NCI-H2029 (cell line): ENCODE measurements around the gene ROR2.
"Not testable (repeated sequence)": the region's sequence is repeated elsewhere in the genome, so short reads cannot be mapped to it uniquely, and the experiment has no call there.

Experiments used
- DNase-seq: peaks from one replicate; lab custom pipeline; 2025; lab: John Stamatoyannopoulos, UW

Gene ROR2

GRCh38 chr9:91798273-91799112, 151.5 kb downstream of the ROR2 start:
- not testable (repeated sequence) for DNase-seq

GRCh38 chr9:91797517-91797916, 152.5 kb downstream of the ROR2 start:
- not testable (repeated sequence) for DNase-seq

GRCh38 chr9:91796516-91796915, 153.5 kb downstream of the ROR2 start:
- DNase-seq: not testable (repeated sequence)

DNA sequence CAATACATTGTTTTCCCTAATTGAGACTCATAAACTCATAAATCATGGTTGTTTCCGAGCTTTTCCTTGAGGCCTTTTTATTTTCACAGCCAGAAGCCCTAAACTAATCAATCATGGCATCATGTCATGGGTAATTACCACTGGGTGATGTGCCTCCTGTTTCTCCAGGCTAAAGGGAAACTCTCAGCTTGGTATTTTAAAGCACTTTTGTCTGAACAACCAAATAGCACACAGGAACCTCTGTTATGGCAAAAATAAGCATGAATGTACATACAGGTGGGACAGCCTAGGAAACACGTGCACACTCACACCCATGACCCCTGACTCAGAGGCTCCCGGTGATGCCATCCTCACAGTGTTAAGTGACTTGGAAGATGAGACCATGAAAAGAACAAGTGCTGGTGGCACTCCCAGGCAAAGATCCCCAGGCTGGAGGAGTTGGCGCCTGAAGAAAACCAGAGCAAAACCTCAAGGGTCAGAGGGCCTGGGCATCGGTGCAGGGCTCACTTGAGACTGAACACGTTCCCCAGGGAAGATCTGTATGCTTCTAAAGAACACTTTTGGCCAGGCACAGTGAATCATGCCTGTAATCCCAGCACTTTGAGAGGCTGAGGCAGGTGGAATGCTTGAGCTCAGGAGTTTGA, 154.3 kb downstream of the ROR2 start:
- DNase-seq: no peak

DNA sequence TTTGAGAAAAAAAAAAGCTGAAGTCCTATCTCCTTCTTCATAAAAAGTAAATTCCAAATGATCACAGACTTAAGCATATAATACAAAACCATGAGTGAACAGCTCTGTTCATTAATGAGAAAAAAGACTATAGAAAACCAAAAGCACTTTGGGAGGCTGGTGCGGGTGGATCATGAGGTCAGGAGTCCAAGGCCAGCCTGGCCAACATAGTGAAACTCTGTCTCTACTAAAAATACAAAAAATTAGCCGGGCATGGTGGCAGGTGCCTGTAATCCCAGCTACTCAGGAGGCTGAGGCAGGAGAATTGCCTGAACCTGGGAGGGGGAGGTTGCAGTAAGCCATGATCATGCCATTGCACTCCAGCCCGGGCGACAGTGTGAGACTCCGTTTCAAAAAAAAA, 156.7 kb downstream of the ROR2 start:
- not testable (repeated sequence) for DNase-seq

DNA sequence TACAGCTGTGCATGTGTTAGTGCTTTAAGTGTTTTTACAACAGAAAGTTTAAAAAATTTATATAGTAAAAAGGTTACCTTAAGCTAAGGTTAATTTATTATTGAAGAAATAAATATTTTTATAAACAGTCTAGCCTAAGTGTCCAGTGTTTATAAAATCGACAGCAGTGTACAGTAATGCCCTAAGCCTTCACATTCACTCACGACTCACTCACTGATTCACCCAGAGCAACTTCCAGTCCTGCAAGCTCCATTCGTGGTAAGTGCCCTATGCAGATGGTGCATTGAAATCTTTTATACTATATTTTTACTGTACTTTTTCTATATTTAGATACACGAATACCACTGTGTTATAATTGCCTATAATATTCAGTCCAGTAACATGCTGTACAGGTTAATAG, 159.1 kb downstream of the ROR2 start:
- DNase-seq: no peak

GRCh38 chr9:91789941-91790340, 160.1 kb downstream of the ROR2 start:
- no peak for DNase-seq

DNA sequence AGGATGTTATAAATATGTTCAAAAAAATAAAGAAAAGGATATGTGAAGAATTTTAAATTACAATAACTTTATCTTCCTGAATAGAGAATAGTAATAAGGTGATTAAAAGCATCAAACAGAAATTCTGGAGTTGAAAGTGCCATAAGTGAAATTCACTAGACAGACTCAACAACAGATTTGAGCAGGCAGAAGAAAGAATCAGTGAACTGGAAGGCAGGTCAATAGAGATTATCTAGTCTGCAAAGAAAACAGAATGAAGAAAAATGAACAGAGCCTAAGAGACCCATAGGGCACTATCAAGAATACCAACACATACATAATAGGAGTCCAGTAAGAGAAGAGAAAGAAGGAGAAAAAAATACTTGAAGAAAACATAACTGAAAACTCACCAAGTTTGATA, 162.1 kb downstream of the ROR2 start:
- no peak for DNase-seq

- DNase-seq: no peak
Measured at GRCh38 chr9:91786132-91786896, 163.7 kb downstream of the ROR2 start.

DNA sequence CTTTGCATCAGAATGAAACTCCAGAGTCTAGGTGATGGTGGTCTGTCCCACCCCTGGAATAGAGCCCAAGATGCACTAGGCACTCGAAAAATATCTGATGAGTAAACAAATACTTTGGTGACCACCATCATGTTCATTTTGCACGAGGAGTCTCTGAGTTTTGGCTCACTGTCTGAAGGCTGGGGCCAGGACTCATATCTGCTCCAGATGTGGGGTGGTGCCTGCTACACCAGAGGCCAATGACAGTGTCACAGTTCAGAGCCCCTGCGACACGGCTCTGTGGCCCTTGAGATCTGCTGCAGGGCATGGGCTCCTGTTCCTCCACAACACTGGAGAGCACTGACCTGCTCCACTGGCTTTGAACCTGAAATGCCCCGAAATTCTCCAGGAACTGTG, 164.6 kb downstream of the ROR2 start:
- DNase-seq: no peak

DNA sequence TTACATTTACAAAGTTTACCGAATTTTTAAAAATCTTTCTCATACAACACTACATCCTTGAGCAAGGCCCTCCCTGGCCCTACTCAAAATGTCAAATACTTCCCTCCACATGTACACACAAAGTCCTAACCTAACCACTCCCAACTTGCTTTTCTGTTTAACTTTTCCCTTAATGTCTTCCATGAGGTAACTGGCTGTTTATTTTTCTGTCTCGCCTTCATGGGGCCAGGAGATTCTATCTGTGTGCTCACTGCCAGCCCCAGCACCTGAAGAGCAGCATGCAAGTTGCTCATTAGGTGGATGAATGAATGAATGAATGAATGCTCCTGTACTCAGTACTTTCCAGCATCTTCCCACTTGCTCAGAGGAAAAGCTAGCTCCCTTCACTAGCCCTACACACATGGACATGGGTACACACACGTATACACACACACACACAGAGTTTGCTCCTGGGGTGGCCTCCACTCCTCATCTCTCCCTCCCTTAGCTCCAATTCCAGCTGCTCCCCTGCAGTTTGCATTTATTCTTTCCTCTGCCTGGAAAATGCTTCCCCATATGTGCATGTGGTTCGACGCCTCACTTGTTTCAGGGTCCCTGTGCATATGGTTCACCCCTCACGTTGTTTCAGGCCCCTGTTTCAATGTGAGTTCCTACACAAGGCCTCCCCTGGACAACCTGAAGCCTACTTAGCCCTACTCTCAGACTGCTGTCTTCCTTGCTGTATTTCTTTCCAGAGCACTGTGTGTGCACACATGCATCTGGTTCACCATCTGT, 165.2 kb downstream of the ROR2 start:
- no peak for DNase-seq

DNA sequence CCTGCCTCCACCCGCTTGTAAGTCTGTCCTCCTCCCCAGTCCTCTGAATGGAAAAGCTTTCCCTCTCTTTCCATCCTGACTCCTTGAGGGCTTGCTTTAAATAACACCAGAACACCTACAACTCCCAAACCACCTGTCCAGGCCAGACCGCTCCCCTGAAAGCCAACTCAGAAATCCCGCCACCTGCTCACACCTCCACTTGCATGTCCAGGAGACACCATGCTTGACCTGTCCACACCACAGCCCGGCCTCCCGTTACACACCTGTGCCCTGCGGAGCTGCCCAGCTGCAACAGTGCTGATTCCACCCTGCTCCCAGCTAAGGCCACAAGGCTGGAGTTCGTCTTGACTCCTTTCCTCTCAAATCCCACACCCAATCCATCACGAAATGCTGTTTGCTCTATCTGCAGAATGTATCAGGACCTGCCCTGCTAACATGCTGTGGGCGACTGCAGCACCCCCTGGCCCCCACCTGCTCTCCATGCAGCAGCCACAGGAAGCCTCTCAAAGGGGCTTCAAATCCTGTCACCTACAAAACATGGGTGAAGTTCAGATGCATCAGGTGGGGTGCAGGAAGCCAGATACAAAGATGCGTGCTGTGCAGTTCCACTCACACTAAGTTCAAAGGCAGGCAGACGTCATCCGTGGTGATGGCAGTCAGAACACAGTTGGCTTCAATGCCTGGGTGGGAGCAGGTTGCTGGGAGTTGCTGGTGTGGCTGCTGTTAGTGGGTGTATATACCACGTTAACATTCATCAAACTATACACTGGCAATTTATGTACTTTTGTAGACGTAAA, 166.0 kb downstream of the ROR2 start:
- DNase-seq: no peak

GRCh38 chr9:91783411-91783810, 166.6 kb downstream of the ROR2 start:
- DNase-seq: no peak

- no peak for DNase-seq
Measured at GRCh38 chr9:91782708-91783214, 167.3 kb downstream of the ROR2 start.

DNA sequence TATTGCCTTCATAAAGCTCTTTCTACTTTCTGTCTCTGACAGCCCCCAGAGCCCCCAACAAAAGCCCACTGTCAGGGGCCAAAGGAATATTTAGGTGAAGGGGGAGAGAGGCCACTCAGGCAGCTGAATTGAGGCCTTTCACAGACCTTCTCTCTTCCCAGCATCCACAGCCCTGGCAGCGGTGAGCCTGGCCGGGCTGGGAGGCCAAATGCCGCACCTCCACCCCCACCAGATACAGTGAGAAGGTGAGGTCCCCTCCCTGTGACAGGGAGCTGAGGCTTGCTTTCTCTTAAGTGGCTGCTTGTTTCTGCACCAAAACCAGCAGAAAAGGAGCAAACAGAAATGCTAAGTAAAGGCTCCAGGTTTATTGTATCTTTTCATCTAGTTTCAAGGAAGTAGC, 168.1 kb downstream of the ROR2 start:
- DNase-seq: no peak

DNA sequence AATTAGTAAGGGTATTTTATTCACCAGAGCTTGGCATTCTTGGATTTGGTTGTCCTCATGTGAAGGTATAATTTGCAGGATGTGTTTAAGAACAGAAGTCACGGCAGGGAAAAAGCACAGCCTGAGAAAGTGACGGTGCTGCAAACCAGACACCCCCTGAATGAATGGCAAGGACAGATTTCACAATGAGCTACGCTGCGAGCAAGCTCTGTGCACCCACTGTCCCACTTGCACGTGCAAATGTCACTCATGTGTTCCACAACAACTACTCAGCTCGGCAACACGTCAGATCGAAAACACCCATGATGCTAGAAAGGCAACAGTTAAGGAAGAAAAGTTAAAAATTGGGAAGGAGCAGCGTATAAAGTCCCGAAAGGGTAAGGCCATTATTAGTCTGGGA, 168.9 kb downstream of the ROR2 start:
- no peak for DNase-seq

- DNase-seq: no peak
Measured at GRCh38 chr9:91778031-91778430, 172.0 kb downstream of the ROR2 start.

DNA sequence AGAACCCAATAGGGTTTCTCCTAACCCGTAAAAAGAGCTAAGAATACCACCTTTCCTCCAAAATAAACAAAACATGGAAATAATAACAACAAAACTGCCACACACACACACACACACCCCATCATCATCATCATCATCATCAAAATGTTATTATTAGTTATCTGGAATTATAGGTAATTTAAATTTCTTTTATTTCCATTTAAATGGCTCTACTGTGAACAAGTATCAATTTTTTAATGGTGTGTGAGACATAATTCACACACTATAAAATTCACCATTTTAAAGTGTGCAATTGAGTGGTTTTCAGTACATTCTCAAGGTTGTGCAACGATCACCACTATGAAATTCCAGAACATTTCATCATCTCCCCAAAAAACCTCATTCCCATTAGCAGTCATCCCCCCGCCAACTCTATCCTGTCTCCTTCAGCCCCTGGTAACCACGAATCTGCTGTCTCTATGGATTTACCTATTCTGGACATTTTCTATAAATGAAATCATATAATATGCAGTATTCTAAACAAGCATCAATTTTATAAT, 172.7 kb downstream of the ROR2 start:
- DNase-seq: no peak

GRCh38 chr9:91776409-91777291, 173.4 kb downstream of the ROR2 start:
- no peak for DNase-seq

- no peak for DNase-seq
Measured at GRCh38 chr9:91775708-91776028, 174.4 kb downstream of the ROR2 start.
